Stimulated activated naive B cell treated with anti-CD40 and anti-IgM and Interleukin-4, amounts not matched to agents 10 μg/mL and 1 μg/mL and 100 μg/mL, for 72 hours (primary cell): ENCODE results near the gene CLDN4.
A peak's percentile ranks its signal among the peaks of the same experiment; 100 is the strongest.
"Not testable (repeated sequence)": the region's sequence is repeated elsewhere in the genome, so short reads cannot be mapped to it uniquely, and the experiment has no call there.

Experiments used
- ATAC-seq, 2 donors: fragments of 150-1000 bp; cut with Tn5 transposase; replicated peaks; 2 replicates each; pipeline ENCODE4 v1.10.0; 2021; ENCODE audit warnings: moderate library complexity in 1 of 2
- DNase-seq: peaks from one replicate; pipeline ENCODE4 v3.0.0; 2021
- H3K27ac Mint-ChIP-seq: one replicate; pipeline ENCODE4 v1.8.0; 2022; ENCODE audit warnings: mild to moderate bottlenecking, mixed read lengths
- H3K27me3 Mint-ChIP-seq, 2 donors: one replicate each; pipeline ENCODE4 v1.8.0; 2022; ENCODE audit warnings: mixed read lengths in 2 of 2
- H3K36me3 Mint-ChIP-seq, 2 donors: one replicate each; pipeline ENCODE4 v1.8.0; 2022; ENCODE audit warnings: mixed read lengths in 2 of 2, mild to moderate bottlenecking in 1 of 2
- H3K4me1 Mint-ChIP-seq, 2 donors: one replicate each; pipeline ENCODE4 v1.8.0; 2022; ENCODE audit warnings: mixed read lengths in 2 of 2, mild to moderate bottlenecking in 1 of 2
- H3K4me3 Mint-ChIP-seq, 2 donors: one replicate each; pipeline ENCODE4 v1.8.0; 2022; ENCODE audit warnings: mild to moderate bottlenecking in 2 of 2, mixed read lengths in 2 of 2, moderate library complexity in 1 of 2
- H3K9me3 Mint-ChIP-seq, 2 donors: one replicate each; pipeline ENCODE4 v1.8.0; 2022; ENCODE audit warnings: mixed read lengths in 2 of 2, mild to moderate bottlenecking in 1 of 2

The CLDN4 gene

DNA sequence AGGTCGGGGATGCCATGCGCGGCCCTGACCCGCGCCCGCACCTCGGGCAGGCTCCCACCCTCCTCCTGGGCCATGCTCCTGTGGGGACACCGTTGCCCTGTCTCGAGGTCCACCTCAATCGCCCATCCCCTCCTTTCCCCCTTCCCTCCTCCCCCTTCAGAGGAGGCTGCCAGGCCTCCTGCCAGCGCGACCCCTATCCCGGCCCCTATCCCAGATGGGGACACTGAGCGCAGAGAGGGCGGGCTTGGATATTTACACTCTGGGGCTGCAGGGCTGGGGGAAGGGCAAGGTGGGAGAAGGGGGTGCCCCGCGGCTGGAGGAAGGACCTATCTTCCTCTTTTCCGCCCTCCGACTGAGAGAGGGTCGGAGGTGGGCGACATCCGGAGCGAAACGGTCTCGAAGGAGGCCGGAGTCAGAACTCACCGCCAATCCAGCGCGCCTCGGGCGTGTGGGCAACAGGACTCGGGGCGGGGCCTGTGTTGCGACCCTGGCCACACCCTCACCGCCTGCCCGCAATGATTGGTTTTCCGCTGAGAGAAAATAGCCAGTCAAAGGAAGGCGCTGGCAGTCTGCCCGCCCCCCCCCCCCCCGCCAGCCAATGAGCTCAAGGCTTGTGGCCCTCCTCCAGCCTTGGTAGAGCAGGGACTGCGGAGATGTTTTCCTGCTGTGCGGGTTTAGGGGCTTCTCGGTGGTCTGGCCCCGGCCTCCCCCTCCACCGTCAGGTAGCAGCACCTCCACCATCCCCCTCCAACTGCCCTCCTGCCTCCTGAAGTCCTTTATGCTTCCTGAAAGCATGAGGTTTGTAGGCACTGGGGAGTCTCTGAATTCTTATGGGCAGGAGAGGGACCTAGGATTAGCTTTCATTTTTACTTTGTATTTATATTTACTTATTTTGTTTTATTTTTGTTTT lies 11.5 kb downstream of the CLDN4 start, which contains the start of gene METTL27:
Gene METTL27, minus strand, starts transcription at position 450 of the 910 bp plus-strand sequence. Its CDS starts 376 bp downstream, at position 74.
- Mint-ChIP-seq H3K9me3 (no peaks in the 10 kb centered on the region), H3K36me3 (no peaks in the 10 kb centered on the region), H3K27me3 (no peaks in the 10 kb centered on the region), H3K4me1 (peaks cover 23 to 51% of the 10 kb centered on the region in 2 donors), H3K4me3 (peak within 1 kb of the TSS; percentile 86 to 89), H3K27ac (peak within 1 kb of the TSS; percentile 51)
- DNase-seq: peak; percentile 90
- peak; percentile 97 to 98 for ATAC-seq

DNA sequence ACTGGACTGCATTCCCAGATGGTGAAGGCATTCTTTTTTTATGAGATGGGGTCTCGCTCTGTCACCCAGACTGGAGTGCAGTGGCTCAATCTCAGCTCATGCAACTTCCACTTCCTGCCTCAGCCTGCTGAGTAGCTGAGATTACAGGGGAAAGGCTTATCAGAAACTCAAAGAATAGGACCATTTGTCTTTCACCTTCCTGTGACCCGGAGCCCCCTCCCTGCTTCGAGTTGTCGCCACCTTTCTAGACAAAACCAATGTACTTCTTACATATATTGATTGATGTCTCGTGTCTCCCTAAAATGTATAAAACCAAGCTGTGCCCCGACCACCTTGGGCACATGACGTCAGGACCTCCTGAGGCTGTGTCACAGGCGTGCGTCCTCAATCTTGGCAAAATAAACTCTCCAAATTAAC lies 13.3 kb downstream of the CLDN4 start:
- H3K4me3 Mint-ChIP-seq: peak overlapping the region; percentile 14 to 38
- peaks cover 24 to 51% of the 10 kb centered on the region in 2 donors for H3K4me1 Mint-ChIP-seq
- no peak overlapping the region for H3K27ac Mint-ChIP-seq
- H3K36me3 Mint-ChIP-seq: no peaks in the 10 kb centered on the region
- DNase-seq (no peak), ATAC-seq (no peak)
- no peaks in the 10 kb centered on the region for H3K27me3 Mint-ChIP-seq
- no peaks in the 10 kb centered on the region for H3K9me3 Mint-ChIP-seq

DNA sequence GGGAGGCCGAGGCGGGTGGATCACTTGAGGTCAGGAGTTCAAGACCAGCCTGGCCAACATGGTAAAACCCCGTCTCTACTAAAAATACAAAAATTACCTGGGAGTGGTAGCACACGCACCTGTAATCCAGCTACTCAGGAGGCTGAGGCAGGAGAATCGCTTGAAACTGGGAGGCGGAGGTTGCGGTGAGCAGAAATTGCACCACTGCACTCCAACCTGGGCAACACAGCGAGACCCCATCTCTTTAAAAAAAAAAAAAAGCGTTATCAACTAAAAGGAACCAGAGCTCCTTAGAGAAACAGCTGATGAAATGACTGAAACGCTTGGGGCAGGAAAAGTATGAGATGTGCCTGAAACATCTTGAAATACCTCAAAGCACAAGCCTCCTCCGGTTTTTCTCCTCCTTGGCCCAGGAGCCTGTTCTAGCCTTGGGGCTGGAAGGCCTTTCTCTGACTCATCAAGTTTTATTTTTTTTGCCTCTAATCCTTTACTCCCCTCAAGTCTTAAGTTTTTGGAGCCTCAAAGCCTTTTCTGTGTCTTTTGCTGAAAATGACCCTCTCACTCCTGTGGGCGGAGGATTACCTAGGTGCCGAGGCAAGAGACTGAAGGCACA lies 14.2 kb downstream of the CLDN4 start:
- H3K27ac Mint-ChIP-seq: peak overlapping the region; percentile 31
- H3K36me3 Mint-ChIP-seq: no peaks in the 10 kb centered on the region
- DNase-seq (no peak), ATAC-seq (no peak)
- H3K27me3 Mint-ChIP-seq: peaks cover 5 to 7% of the 10 kb centered on the region in 2 donors
- H3K4me1 Mint-ChIP-seq: peaks cover 28 to 56% of the 10 kb centered on the region in 2 donors
- no peak overlapping the region for H3K4me3 Mint-ChIP-seq
- H3K9me3 Mint-ChIP-seq: no peaks in the 10 kb centered on the region

DNA sequence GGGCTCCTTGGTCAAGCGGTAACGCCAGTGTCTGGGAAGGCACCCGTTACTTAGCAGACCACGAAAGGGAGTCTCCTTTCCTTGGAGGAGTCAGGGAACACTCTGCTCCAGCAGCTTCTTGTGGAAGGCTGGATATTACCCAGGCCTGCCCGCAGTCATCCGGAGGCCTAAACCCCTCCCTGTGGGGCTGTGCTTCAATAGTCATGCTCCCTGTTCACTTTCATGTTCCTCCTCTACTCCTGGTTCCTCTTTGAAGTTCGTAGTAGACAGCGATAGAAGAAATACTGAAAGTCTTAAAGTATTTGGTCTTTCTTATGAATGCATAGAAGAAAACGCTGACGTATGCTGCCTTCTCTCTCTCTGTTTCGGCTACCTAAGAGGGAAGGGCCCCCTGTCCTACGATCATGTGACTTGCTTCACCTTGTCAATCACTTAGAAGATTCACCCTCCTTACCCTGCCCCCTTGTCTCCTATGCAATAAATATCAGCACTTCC lies 15.0 kb downstream of the CLDN4 start:
- peaks cover 28 to 56% of the 10 kb centered on the region in 2 donors for H3K4me1 Mint-ChIP-seq
- peak; percentile 31 for DNase-seq
- ATAC-seq, H3K36me3 Mint-ChIP-seq, H3K9me3 Mint-ChIP-seq: not testable (repeated sequence)
- peak overlapping the region; percentile 63 for H3K27ac Mint-ChIP-seq
- peaks cover 8 to 15% of the 10 kb centered on the region in 2 donors for H3K27me3 Mint-ChIP-seq
- H3K4me3 Mint-ChIP-seq: peak overlapping the region; percentile 12 to 65

DNA sequence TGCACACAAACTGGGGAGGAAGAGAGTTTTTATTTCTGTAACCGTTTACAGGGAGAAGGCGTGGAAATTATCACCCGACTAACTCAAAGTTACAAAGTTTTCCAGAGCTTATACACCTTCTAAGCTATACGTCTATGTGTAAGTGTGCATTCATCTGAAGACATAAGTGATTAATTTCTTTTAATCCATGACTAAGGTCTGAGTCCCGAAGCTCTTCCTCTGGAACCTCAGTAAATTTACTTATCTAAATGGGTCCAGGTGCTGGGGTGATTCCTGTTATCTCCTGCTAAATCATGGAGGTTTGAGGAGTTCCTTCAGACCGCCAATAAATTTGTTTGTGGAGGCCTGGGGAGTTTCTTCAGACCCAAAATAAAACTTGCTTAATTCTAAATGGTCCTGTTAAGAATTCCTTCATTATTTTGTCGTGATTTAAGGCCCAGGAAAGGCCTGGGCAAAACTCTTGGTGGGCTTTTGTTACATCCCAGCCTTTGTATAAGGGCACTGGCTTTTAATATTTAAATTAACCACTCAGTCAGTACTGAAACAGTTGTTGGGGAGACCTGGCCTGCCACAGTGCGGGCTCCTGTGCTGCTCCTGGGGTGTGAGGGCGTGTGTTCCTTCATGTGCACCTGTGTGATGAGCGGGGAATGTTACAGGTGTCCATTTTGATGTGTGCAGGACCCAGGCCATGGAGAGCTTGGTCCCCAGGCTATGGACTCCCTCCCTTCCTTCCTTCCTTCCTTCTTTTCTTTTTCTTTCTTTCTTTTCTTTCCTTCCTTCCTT lies 17.3 kb downstream of the CLDN4 start:
- no peak overlapping the region for H3K4me3 Mint-ChIP-seq
- peaks cover 34 to 49% of the 10 kb centered on the region in 2 donors for H3K4me1 Mint-ChIP-seq
- no peaks in the 10 kb centered on the region for H3K36me3 Mint-ChIP-seq
- no peak overlapping the region for H3K27ac Mint-ChIP-seq
- DNase-seq: no peak
- no peaks in the 10 kb centered on the region for H3K9me3 Mint-ChIP-seq
- ATAC-seq: no peak
- peaks cover 8 to 30% of the 10 kb centered on the region in 2 donors for H3K27me3 Mint-ChIP-seq

DNA sequence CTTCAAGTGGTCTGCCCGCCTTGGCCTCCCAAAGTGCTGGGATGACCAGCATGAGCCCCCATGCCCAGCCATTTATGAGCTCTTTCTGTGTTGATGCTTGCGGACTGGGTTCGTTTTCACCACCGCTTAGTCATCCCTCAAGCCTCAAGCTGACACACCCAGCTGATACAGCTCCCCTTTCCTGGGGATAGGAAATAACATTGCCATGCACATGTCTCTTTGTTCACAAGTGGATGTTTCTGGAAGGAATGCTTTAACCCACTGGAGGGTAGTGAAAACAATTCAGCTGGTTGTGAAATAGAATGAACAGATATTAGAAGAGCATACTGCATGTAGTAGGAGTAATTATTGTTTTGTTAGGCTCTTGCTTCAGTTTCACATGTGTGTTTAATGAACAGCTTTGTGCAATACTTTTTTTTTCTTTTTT lies 20.0 kb downstream of the CLDN4 start:
- Mint-ChIP-seq H3K27me3 (peaks cover 20 to 45% of the 10 kb centered on the region in 2 donors), H3K4me3 (no peak overlapping the region), H3K27ac (peak overlapping the region; percentile 47), H3K36me3 (no peaks in the 10 kb centered on the region), H3K4me1 (peaks cover 25 to 33% of the 10 kb centered on the region in 2 donors), H3K9me3 (no peaks in the 10 kb centered on the region)
- no peak for DNase-seq
- ATAC-seq: no peak

DNA sequence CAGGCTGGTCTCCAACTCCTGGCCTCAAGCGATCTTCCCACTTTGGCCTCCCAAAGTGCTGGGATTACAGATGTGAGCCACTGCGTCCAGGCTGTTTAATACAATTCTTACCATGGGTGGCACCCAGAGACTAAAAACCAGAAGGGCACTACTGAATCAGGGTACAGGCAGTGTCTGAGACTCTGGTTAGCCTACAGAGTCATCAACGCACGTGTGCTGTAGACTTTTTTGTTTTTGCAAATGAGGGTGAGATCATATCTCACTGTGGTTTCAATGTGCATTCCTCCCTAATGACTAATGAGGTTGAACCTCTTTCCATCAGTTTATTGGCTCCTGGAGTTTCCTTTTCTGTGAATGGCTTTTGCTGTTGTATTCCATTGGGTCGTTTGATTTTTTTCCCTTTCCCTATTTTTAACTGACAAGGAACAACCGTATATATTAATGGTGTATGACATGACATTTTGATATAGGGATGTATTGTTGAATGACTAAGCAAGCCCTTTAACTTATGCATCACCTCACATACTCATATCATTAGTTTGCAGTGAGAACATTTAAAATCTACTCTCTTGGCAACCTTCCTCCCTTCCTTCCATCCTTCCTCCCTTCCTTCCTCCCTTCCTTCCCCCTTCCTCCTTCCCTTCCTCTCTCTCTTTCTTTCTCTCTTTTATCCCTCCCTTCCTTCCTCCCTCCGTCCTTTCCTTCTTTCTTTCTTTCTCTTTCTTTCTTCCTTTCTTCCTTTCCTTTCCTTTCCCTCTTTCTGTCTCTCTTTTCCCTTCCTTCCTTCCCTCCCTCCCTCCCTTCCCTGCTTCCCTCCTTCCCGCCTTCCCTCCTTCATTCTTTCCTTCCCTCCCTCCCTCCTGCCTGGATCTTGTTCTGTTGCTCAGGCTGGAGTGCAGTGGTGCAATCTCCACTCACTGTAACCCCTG lies 20.9 kb downstream of the CLDN4 start:
- no peaks in the 10 kb centered on the region for H3K36me3 Mint-ChIP-seq
- H3K4me3 Mint-ChIP-seq: no peak overlapping the region
- DNase-seq (no peak), ATAC-seq (peak; percentile 81 to 84)
- H3K9me3 Mint-ChIP-seq: no peaks in the 10 kb centered on the region
- H3K4me1 Mint-ChIP-seq: peaks cover 20 to 26% of the 10 kb centered on the region in 2 donors
- peak overlapping the region; percentile 14 for H3K27ac Mint-ChIP-seq
- peaks cover 23 to 50% of the 10 kb centered on the region in 2 donors for H3K27me3 Mint-ChIP-seq

DNA sequence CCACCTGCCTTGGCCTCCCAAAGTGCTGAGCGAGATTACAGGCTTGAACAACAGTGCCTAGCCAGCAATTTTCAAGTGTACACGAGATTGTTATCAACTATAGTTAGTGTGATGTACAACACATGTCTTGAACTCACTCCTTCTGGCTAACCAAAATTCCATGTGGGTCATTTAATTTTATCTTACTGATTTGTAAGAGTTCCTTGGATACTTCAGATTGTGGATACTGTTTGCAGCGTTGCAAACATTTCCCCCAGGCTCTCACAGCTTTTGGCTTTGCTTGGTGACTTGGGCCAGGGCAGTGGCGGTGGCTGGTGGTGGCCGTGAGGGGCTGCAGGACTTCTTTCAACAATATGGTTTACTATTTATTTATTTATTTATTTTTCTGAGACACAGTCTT lies 21.7 kb downstream of the CLDN4 start:
- Mint-ChIP-seq H3K27ac (no peak overlapping the region), H3K9me3 (no peaks in the 10 kb centered on the region), H3K4me1 (peaks cover 18 to 23% of the 10 kb centered on the region in 2 donors), H3K36me3 (no peaks in the 10 kb centered on the region), H3K4me3 (no peak overlapping the region), H3K27me3 (peaks cover 26 to 58% of the 10 kb centered on the region in 2 donors)
- DNase-seq: no peak
- no peak for ATAC-seq

DNA sequence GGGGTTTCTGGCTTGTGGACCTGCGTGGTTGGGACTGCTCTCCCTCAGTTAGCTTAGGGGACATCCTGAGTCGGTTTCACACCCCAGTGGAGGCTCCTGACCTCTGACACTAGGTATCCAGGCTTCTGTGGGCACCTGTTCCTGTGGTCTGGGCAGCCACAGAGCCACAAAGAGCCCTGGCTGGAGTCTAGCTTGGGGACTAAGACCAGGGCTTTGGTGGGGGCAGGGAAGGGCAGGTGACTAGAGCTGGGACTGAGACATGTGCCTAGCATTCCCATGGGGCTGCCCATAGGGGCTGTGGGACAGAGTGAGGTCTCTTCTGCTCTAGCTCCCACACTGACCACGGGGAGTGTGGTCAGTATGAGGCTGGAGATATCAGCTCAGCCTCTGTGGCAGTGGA lies 26.1 kb downstream of the CLDN4 start:
- DNase-seq (no peak), ATAC-seq (no peak)
- Mint-ChIP-seq H3K4me1 (peaks cover 4 to 10% of the 10 kb centered on the region in 2 donors), H3K27me3 (peaks cover 29 to 57% of the 10 kb centered on the region in 2 donors), H3K36me3 (no peaks in the 10 kb centered on the region), H3K9me3 (no peaks in the 10 kb centered on the region), H3K27ac (no peak overlapping the region), H3K4me3 (no peak overlapping the region)

DNA sequence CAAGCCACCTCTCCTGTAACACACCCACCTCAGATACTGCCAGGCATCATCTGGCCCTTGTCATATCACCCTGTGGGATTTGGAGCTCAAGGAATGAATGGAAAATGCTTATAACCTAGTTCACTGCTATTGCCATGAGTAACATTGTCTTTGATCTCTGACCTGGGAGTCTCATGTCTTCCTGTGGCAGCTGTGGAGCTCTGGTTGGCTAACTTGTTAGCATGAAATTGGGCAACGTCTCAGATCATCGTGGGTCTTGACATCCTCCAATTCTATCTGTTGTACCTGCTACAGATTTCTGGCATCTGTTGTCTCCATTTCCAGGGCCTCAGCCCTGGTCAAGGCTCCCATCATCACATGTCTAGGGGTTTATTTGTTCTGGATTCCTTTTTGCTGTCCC lies 28.0 kb downstream of the CLDN4 start:
- Mint-ChIP-seq H3K4me3 (no peak overlapping the region), H3K36me3 (no peaks in the 10 kb centered on the region), H3K27me3 (peaks cover 29 to 42% of the 10 kb centered on the region in 2 donors), H3K4me1 (peaks cover 1 to 9% of the 10 kb centered on the region in 2 donors), H3K9me3 (no peaks in the 10 kb centered on the region), H3K27ac (no peak overlapping the region)
- DNase-seq (no peak), ATAC-seq (no peak)

DNA sequence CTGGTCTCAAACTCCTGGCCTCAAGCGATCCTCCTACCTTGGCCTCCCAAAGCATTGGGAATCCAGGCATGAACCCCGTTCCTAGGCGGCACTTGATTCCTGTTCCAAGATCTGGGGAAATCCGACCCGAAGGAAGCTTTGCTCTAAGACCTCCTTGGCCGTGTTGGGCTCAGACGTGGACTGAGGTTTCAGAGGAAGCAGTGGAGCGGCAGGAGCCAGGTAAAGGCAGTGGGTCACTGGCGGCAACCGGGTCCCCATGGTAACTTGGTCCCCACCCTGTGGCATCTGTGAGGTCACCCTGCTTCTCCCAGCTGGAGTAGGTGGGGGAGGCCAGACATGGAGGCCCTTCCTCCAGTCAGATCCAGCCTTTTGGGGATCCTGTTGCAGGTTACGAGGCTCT lies 30.1 kb downstream of the CLDN4 start, which contains the start of gene TMEM270:
Gene TMEM270, plus strand, starts transcription at position 301 of the 400 bp plus-strand sequence. Its CDS starts 36 bp downstream, at position 337.
- Mint-ChIP-seq H3K36me3 (no peaks in the 10 kb centered on the region), H3K27ac (no peak within 1 kb of the TSS), H3K4me3 (no peak within 1 kb of the TSS), H3K4me1 (peaks cover 0 to 1% of the 10 kb centered on the region in 2 donors), H3K27me3 (peaks cover 21 to 33% of the 10 kb centered on the region in 2 donors), H3K9me3 (no peaks in the 10 kb centered on the region)
- DNase-seq (no peak), ATAC-seq (no peak)

DNA sequence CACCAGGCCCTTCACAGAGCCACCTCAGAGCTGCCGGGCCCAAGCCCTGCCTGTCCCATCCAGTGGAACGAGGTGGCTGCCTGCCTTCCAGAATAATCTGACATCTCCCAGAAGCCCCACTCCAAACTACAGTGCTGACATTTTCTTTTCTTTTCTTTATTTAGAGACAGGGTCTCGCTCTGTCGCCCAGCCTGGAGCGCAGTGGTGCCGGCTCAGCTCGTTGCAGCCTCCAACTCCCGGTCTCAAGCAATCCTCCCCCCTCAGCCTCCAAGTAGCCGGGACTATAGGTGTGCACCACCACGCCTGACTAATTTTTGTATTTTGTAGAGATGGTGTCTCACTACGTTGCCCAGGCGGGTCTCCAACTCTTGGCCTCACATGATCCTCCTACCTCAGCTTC lies 30.5 kb downstream of the CLDN4 start:
- Mint-ChIP-seq H3K27me3 (peaks cover 21 to 32% of the 10 kb centered on the region in 2 donors), H3K27ac (no peak overlapping the region), H3K4me3 (no peak overlapping the region), H3K4me1 (peaks cover 0 to 2% of the 10 kb centered on the region in 2 donors), H3K36me3 (no peaks in the 10 kb centered on the region), H3K9me3 (no peaks in the 10 kb centered on the region)
- ATAC-seq (no peak), DNase-seq (no peak)
